ENCODE results near the gene C1orf146. TPM values are rescaled to one million over a fixed set of nuclear protein-coding genes. Genes with fewer than 3 reads are reported as not detected.

Gene C1orf146
- total and polyA plus RNA-seq, 2 experiments from 2014 or later, result not detected

DNA sequence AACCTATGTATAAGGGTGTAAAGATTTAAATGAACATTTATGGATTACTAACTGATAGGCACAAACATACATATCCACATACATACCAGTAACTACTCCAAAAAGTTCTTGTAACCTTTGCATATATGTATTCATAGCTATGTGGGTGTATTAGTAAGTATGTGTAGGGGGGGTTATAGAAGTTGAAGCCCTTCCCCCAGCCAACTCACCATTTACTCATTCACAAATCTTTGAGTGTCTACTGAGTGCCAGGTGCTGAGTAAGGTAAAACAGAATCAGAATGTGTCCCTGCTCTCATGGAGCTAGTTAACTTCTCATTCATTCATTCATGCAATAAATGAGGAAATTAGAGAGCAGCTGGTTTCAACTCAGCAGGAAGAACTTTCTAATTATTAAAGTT lies 1.3 kb downstream of the C1orf146 start:
- Histone ChIP-seq H3K9me2 (replicated peaks; ENCODE audit: insufficient read depth) (no peaks in the 10 kb centered on the region), H3K79me2 (no peaks in the 10 kb centered on the region), H3K27ac (no peak overlapping the region), H3K4me2 (no peak overlapping the region), H3K27me3 (no peaks in the 10 kb centered on the region), H4K20me1 (ENCODE audit: insufficient read depth, poor library complexity, severe bottlenecking) (no peaks in the 10 kb centered on the region), H3K9me3 (ENCODE audit: low read depth) (no peaks in the 10 kb centered on the region), H2AFZ (no peak overlapping the region), H3K4me3 (no peak overlapping the region), H3K4me1 (ENCODE audit: insufficient read depth) (no peaks in the 10 kb centered on the region), H3K36me3 (replicated peaks; ENCODE audit: insufficient read depth, low read depth) (no peaks in the 10 kb centered on the region)
- TF ChIP-seq EZH2phosphoT487 (IDR thresholded peaks at IDR 0.05; ENCODE audit: low read depth, severe bottlenecking, unreplicated experiment) (no peak), CTCF (IDR thresholded peaks at IDR 0.05; ENCODE audit: poor library complexity) (no peak), EZH2 (IDR thresholded peaks at IDR 0.05; ENCODE audit: borderline replicate concordance) (no peak)
- DNase-seq (ENCODE audit: low spot score), result no peak

DNA sequence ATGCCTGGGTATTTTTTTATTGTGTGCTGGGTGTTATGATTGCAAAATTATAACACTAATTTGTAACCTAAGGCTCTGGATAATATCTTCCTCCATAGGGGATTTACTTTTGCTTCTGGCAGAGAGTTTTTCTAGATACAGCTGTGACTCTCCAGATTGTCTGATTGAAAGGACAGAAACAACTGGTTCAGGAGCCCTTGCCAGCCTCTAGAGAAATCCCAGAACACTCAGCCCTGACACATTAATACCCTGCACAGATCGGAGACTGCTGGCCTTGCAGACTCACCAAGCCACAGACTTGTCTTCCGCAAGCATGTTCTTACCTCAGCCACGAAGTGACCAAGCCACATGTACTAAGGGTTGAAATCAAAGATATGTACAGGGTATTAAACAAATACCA lies 10.7 kb downstream of the C1orf146 start:
- Histone ChIP-seq H3K9me3 (ENCODE audit: low read depth) (no peaks in the 10 kb centered on the region), H3K4me1 (ENCODE audit: insufficient read depth) (no peaks in the 10 kb centered on the region), H3K9me2 (replicated peaks; ENCODE audit: insufficient read depth) (no peaks in the 10 kb centered on the region), H3K79me2 (no peaks in the 10 kb centered on the region), H3K4me3 (no peak overlapping the region), H4K20me1 (ENCODE audit: insufficient read depth, poor library complexity, severe bottlenecking) (no peaks in the 10 kb centered on the region), H3K4me2 (no peak overlapping the region), H3K36me3 (replicated peaks; ENCODE audit: insufficient read depth, low read depth) (no peaks in the 10 kb centered on the region), H3K27ac (no peak overlapping the region), H2AFZ (no peak overlapping the region), H3K27me3 (no peaks in the 10 kb centered on the region)
- no peak for DNase-seq (ENCODE audit: low spot score)
- TF ChIP-seq EZH2 (IDR thresholded peaks at IDR 0.05; ENCODE audit: borderline replicate concordance), result no peak
- TF ChIP-seq EZH2phosphoT487 (IDR thresholded peaks at IDR 0.05; ENCODE audit: low read depth, severe bottlenecking, unreplicated experiment), result no peak
- TF ChIP-seq CTCF (IDR thresholded peaks at IDR 0.05; ENCODE audit: poor library complexity), result no peak
- WGBS (ENCODE audit: low lambda C conversion rate, missing lambda C conversion rate), result 49% methylated on average over 3 of the region's 3 CpGs

- Histone ChIP-seq H3K4me2 (no peak overlapping the region), H3K79me2 (no peaks in the 10 kb centered on the region), H2AFZ (no peak overlapping the region), H4K20me1 (ENCODE audit: insufficient read depth, poor library complexity, severe bottlenecking) (no peaks in the 10 kb centered on the region), H3K27ac (no peak overlapping the region), H3K9me2 (replicated peaks; ENCODE audit: insufficient read depth) (no peaks in the 10 kb centered on the region), H3K36me3 (replicated peaks; ENCODE audit: insufficient read depth, low read depth) (no peaks in the 10 kb centered on the region), H3K27me3 (no peaks in the 10 kb centered on the region), H3K4me1 (ENCODE audit: insufficient read depth) (no peaks in the 10 kb centered on the region), H3K9me3 (ENCODE audit: low read depth) (no peaks in the 10 kb centered on the region), H3K4me3 (no peak overlapping the region)
- no peak for DNase-seq (ENCODE audit: low spot score)
- TF ChIP-seq CTCF (IDR thresholded peaks at IDR 0.05; ENCODE audit: poor library complexity) (no peak), EZH2phosphoT487 (IDR thresholded peaks at IDR 0.05; ENCODE audit: low read depth, severe bottlenecking, unreplicated experiment) (no peak), EZH2 (IDR thresholded peaks at IDR 0.05; ENCODE audit: borderline replicate concordance) (no peak)
- 87% methylated on average over 1 of the region's 1 CpG for WGBS (ENCODE audit: low lambda C conversion rate, missing lambda C conversion rate)
Measured at GRCh38 chr1:92230736-92231135, 13.0 kb downstream of the C1orf146 start.

DNA sequence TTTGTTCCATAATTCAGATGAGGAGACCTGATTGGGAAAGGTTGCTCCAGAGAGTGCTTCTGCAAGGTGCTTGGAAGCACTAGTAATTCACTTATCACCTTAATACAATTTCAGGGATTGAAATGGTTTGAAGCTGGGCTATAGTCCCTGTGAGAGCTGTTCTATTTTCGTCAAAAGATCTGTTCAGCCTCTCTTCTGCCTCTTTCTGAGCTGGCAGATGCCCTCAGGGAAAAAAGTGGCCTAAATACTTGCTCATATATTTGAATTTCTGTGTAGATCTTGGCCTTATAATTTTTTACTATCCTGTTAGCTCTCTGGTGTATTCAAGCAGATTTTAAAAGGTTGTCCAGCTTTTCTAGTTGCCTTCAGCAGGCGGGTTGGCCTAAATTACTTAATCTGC lies 22.3 kb downstream of the C1orf146 start:
- H3K36me3 ChIP-seq (replicated peaks; ENCODE audit: insufficient read depth, low read depth), result no peaks in the 10 kb centered on the region
- 60% methylated on average over 2 of the region's 2 CpGs for WGBS (ENCODE audit: low lambda C conversion rate, missing lambda C conversion rate)
- H2AFZ ChIP-seq, result no peak overlapping the region
- TF ChIP-seq CTCF (IDR thresholded peaks at IDR 0.05; ENCODE audit: poor library complexity) (no peak), EZH2 (IDR thresholded peaks at IDR 0.05; ENCODE audit: borderline replicate concordance) (no peak), EZH2phosphoT487 (IDR thresholded peaks at IDR 0.05; ENCODE audit: low read depth, severe bottlenecking, unreplicated experiment) (no peak)
- no peaks in the 10 kb centered on the region for H3K9me3 ChIP-seq (ENCODE audit: low read depth)
- no peaks in the 10 kb centered on the region for H3K4me1 ChIP-seq (ENCODE audit: insufficient read depth)
- no peaks in the 10 kb centered on the region for H3K9me2 ChIP-seq (replicated peaks; ENCODE audit: insufficient read depth)
- H3K4me2 ChIP-seq, result no peak overlapping the region
- DNase-seq (ENCODE audit: low spot score), result no peak
- H3K4me3 ChIP-seq, result no peak overlapping the region
- H3K27ac ChIP-seq, result no peak overlapping the region
- H3K79me2 ChIP-seq, result no peaks in the 10 kb centered on the region
- H4K20me1 ChIP-seq (ENCODE audit: insufficient read depth, poor library complexity, severe bottlenecking), result no peaks in the 10 kb centered on the region
- no peaks in the 10 kb centered on the region for H3K27me3 ChIP-seq

All from hepatocyte (in vitro differentiated cells).